ENCODE data around the gene C1orf226.

C1orf226 gene

GRCh38 chr1:162391790-162392563 is 10.4 kb downstream of the C1orf226 start:
- no peak overlapping the region for H3K18ac ChIP-seq (ENCODE audit: low read depth in 1 of 2, low read length in 2 of 2)
- 56% methylated on average over 4 of the region's 4 CpGs for WGBS
- H2BK120ac ChIP-seq (ENCODE audit: low read depth, low read length): no peak overlapping the region
- H4K91ac ChIP-seq (ENCODE audit: low read length): no peak overlapping the region
- peaks cover 14% of the 10 kb centered on the region for H3K4me1 ChIP-seq (ENCODE audit: control insufficient read depth, insufficient read depth, low read depth, low read length)
- no peak overlapping the region for H4K8ac ChIP-seq (ENCODE audit: low read length)
- no peak overlapping the region for H3K27ac ChIP-seq (ENCODE audit: low read length, poor library complexity, severe bottlenecking)
- no peak overlapping the region for H3K23ac ChIP-seq (ENCODE audit: low read length in 2 of 2)
- no peak overlapping the region for H2AFZ ChIP-seq (ENCODE audit: low read depth, low read length)
- no peak overlapping the region for H2BK5ac ChIP-seq (ENCODE audit: low read depth, low read length, poor library complexity, severe bottlenecking)
- no peak overlapping the region for H3K4me3 ChIP-seq (ENCODE audit: insufficient read depth in 1 of 2, low read depth in 1 of 2, low read length in 2 of 2)
- peaks cover 8 to 39% of the 10 kb centered on the region in 2 experiments for H3K27me3 ChIP-seq (ENCODE audit: control insufficient read depth in 1 of 2, insufficient read depth in 1 of 2, low read length in 2 of 2)
- H2AK5ac ChIP-seq (ENCODE audit: low read length, severe bottlenecking): no peak overlapping the region
- no peak overlapping the region for H3K14ac ChIP-seq (ENCODE audit: low read length in 2 of 2)
- H3K4me2 ChIP-seq (ENCODE audit: low read length, poor library complexity, severe bottlenecking): no peak overlapping the region
- H2BK15ac ChIP-seq (ENCODE audit: low read depth, poor library complexity, severe bottlenecking): no peak overlapping the region
- no peaks in the 10 kb centered on the region for H3K79me1 ChIP-seq (replicated peaks; ENCODE audit: low read length, poor library complexity, severe bottlenecking)
- peak; percentile 62 for DNase-seq
- H3K9me3 ChIP-seq (ENCODE audit: control insufficient read depth, low read length): no peaks in the 10 kb centered on the region
- H3K36me3 ChIP-seq (ENCODE audit: control insufficient read depth in 1 of 2, insufficient read depth in 2 of 2, low read depth in 1 of 2, low read length in 2 of 2): no peaks in the 10 kb centered on the region
- H3K9ac ChIP-seq (ENCODE audit: low read length): no peak overlapping the region
- no peak overlapping the region for H3K4ac ChIP-seq (ENCODE audit: low read depth in 1 of 2, low read length in 2 of 2)
- no peak overlapping the region for H2BK12ac ChIP-seq (ENCODE audit: low read length in 2 of 2)

DNA sequence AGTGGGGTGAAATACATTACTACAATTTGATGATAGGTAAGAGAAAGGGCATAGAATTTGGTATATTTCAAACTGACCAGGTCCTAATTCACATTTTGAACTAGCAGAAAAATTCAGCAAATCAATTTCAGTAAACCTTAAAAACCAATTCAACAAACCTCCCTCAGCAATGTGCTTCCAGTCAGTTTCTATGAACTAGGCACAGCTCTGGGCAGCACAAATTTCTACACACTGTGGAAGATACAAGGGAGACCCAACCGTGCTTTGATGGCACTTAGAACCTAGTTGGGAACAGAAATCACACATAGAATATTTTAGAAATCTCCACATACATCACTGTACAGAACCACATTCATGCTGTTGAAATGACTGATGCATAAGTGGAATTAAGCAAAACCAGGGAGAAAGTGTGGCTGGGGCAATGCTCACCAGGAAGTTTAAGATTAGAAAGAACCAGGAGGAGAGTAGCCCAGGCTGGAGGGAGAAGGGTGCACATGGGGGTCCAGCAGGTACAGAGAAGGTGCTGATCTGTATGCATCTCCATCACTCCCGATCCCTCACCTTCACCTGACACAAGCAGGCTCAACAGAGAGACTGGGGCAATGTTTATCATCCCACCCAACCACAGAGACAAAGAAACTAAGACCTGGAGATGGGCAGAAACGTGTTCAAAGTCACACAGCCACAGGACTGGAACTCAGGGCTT is 14.8 kb downstream of the C1orf226 start:
- Histone ChIP-seq H4K91ac (ENCODE audit: low read length) (no peak overlapping the region), H3K9ac (ENCODE audit: low read length) (no peak overlapping the region), H2BK12ac (ENCODE audit: low read length in 2 of 2) (no peak overlapping the region), H3K36me3 (ENCODE audit: control insufficient read depth in 1 of 2, insufficient read depth in 2 of 2, low read depth in 1 of 2, low read length in 2 of 2) (no peaks in the 10 kb centered on the region), H2BK5ac (ENCODE audit: low read depth, low read length, poor library complexity, severe bottlenecking) (no peak overlapping the region), H3K4ac (ENCODE audit: low read depth in 1 of 2, low read length in 2 of 2) (no peak overlapping the region), H3K14ac (ENCODE audit: low read length in 2 of 2) (no peak overlapping the region), H3K23ac (ENCODE audit: low read length in 2 of 2) (no peak overlapping the region), H4K8ac (ENCODE audit: low read length) (no peak overlapping the region), H3K4me1 (ENCODE audit: control insufficient read depth, insufficient read depth, low read depth, low read length) (no peaks in the 10 kb centered on the region), H3K18ac (ENCODE audit: low read depth in 1 of 2, low read length in 2 of 2) (no peak overlapping the region), H3K27ac (ENCODE audit: low read length, poor library complexity, severe bottlenecking) (no peak overlapping the region), H3K9me3 (ENCODE audit: control insufficient read depth, low read length) (no peaks in the 10 kb centered on the region), H3K4me2 (ENCODE audit: low read length, poor library complexity, severe bottlenecking) (no peak overlapping the region), H3K79me1 (replicated peaks; ENCODE audit: low read length, poor library complexity, severe bottlenecking) (no peaks in the 10 kb centered on the region), H3K4me3 (ENCODE audit: insufficient read depth in 1 of 2, low read depth in 1 of 2, low read length in 2 of 2) (no peak overlapping the region), H3K27me3 (ENCODE audit: control insufficient read depth in 1 of 2, insufficient read depth in 1 of 2, low read length in 2 of 2) (peaks cover 7 to 32% of the 10 kb centered on the region in 2 experiments), H2AK5ac (ENCODE audit: low read length, severe bottlenecking) (no peak overlapping the region), H2BK120ac (ENCODE audit: low read depth, low read length) (no peak overlapping the region), H2AFZ (ENCODE audit: low read depth, low read length) (no peak overlapping the region), H2BK15ac (ENCODE audit: low read depth, poor library complexity, severe bottlenecking) (no peak overlapping the region)
- no peak for DNase-seq
- WGBS: 63% methylated on average over 3 of the region's 3 CpGs

GRCh38 chr1:162397039-162397448 is 15.5 kb downstream of the C1orf226 start:
- Histone ChIP-seq H3K36me3 (ENCODE audit: control insufficient read depth in 1 of 2, insufficient read depth in 2 of 2, low read depth in 1 of 2, low read length in 2 of 2) (no peaks in the 10 kb centered on the region), H3K4me2 (ENCODE audit: low read length, poor library complexity, severe bottlenecking) (no peak overlapping the region), H2BK5ac (ENCODE audit: low read depth, low read length, poor library complexity, severe bottlenecking) (no peak overlapping the region), H2BK120ac (ENCODE audit: low read depth, low read length) (no peak overlapping the region), H3K23ac (ENCODE audit: low read length in 2 of 2) (no peak overlapping the region), H3K9ac (ENCODE audit: low read length) (no peak overlapping the region), H2BK12ac (ENCODE audit: low read length in 2 of 2) (no peak overlapping the region), H3K27ac (ENCODE audit: low read length, poor library complexity, severe bottlenecking) (no peak overlapping the region), H4K91ac (ENCODE audit: low read length) (no peak overlapping the region), H3K27me3 (ENCODE audit: control insufficient read depth in 1 of 2, insufficient read depth in 1 of 2, low read length in 2 of 2) (peaks cover 5 to 32% of the 10 kb centered on the region in 2 experiments), H3K79me1 (replicated peaks; ENCODE audit: low read length, poor library complexity, severe bottlenecking) (no peaks in the 10 kb centered on the region), H4K8ac (ENCODE audit: low read length) (no peak overlapping the region), H3K4me3 (ENCODE audit: insufficient read depth in 1 of 2, low read depth in 1 of 2, low read length in 2 of 2) (no peak overlapping the region), H3K18ac (ENCODE audit: low read depth in 1 of 2, low read length in 2 of 2) (no peak overlapping the region), H3K4me1 (ENCODE audit: control insufficient read depth, insufficient read depth, low read depth, low read length) (no peaks in the 10 kb centered on the region), H3K4ac (ENCODE audit: low read depth in 1 of 2, low read length in 2 of 2) (no peak overlapping the region), H2BK15ac (ENCODE audit: low read depth, poor library complexity, severe bottlenecking) (no peak overlapping the region), H2AK5ac (ENCODE audit: low read length, severe bottlenecking) (no peak overlapping the region), H2AFZ (ENCODE audit: low read depth, low read length) (no peak overlapping the region), H3K9me3 (ENCODE audit: control insufficient read depth, low read length) (no peaks in the 10 kb centered on the region), H3K14ac (ENCODE audit: low read length in 2 of 2) (no peak overlapping the region)
- no peak for DNase-seq
- 93% methylated on average over 3 of the region's 3 CpGs for WGBS

DNA sequence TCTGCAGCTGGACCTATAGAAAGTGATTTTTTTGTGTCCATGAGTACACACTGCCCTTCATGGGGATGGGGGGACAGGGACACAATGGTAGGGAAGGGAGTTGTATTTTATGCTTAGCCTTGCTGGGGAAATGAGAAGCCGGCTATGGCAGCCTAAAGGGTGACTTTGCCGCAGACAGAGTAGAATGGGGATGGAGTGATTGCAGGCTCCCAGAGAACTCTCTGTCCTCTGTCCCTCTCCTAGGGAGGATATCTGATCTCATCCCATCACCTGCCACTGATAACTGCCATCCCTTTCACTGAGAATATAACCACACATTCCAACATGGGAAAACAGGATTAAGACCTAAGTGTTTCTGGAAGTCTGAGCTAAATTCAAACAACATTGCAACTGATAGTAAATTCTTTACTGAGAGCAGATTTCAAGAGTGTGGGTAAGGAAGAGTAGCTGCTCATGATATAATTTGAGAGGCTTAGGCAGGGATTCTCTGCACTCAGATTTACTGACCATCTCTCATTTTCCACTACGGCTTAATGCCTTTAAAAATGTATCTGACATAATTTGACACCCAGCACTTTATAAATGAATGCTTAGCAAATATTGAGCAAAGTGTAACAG is 16.5 kb downstream of the C1orf226 start:
- H2AK5ac ChIP-seq (ENCODE audit: low read length, severe bottlenecking): no peak overlapping the region
- H4K8ac ChIP-seq (ENCODE audit: low read length): no peak overlapping the region
- no peak overlapping the region for H3K18ac ChIP-seq (ENCODE audit: low read depth in 1 of 2, low read length in 2 of 2)
- H3K36me3 ChIP-seq (ENCODE audit: control insufficient read depth in 1 of 2, insufficient read depth in 2 of 2, low read depth in 1 of 2, low read length in 2 of 2): no peaks in the 10 kb centered on the region
- no peak overlapping the region for H2BK120ac ChIP-seq (ENCODE audit: low read depth, low read length)
- DNase-seq: no peak
- H3K4me2 ChIP-seq (ENCODE audit: low read length, poor library complexity, severe bottlenecking): no peak overlapping the region
- peaks cover 5 to 32% of the 10 kb centered on the region in 2 experiments for H3K27me3 ChIP-seq (ENCODE audit: control insufficient read depth in 1 of 2, insufficient read depth in 1 of 2, low read length in 2 of 2)
- no peak overlapping the region for H3K4ac ChIP-seq (ENCODE audit: low read depth in 1 of 2, low read length in 2 of 2)
- no peaks in the 10 kb centered on the region for H3K9me3 ChIP-seq (ENCODE audit: control insufficient read depth, low read length)
- H3K79me1 ChIP-seq (replicated peaks; ENCODE audit: low read length, poor library complexity, severe bottlenecking): no peaks in the 10 kb centered on the region
- H2BK12ac ChIP-seq (ENCODE audit: low read length in 2 of 2): no peak overlapping the region
- H4K91ac ChIP-seq (ENCODE audit: low read length): no peak overlapping the region
- H3K27ac ChIP-seq (ENCODE audit: low read length, poor library complexity, severe bottlenecking): no peak overlapping the region
- 76% methylated on average over 2 of the region's 3 CpGs for WGBS
- H2AFZ ChIP-seq (ENCODE audit: low read depth, low read length): no peak overlapping the region
- no peak overlapping the region for H2BK5ac ChIP-seq (ENCODE audit: low read depth, low read length, poor library complexity, severe bottlenecking)
- H3K14ac ChIP-seq (ENCODE audit: low read length in 2 of 2): no peak overlapping the region
- H3K4me3 ChIP-seq (ENCODE audit: insufficient read depth in 1 of 2, low read depth in 1 of 2, low read length in 2 of 2): no peak overlapping the region
- H3K4me1 ChIP-seq (ENCODE audit: control insufficient read depth, insufficient read depth, low read depth, low read length): no peaks in the 10 kb centered on the region
- H3K9ac ChIP-seq (ENCODE audit: low read length): no peak overlapping the region
- no peak overlapping the region for H3K23ac ChIP-seq (ENCODE audit: low read length in 2 of 2)
- no peak overlapping the region for H2BK15ac ChIP-seq (ENCODE audit: low read depth, poor library complexity, severe bottlenecking)
